ENCODE measurements around the gene PDE11A.

DNA sequence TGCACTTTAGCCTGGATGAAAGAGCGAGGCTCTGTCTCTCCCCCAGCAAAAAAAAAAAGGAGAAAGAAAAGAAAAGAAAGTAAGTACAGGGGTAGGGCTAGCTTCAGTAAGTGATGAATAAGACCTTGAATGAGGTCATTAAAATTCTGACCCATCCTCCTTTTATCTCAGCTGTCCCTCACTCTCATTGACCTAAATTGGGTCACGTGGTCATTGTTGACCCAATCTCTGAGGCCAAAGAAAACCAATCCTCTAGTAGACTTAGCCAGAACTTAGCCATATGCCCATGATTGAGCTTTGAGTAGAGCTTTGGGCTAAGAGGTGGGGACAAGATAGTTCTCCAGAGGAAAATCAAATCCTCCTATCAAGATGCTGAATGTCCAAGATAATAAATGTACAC, 149.3 kb downstream of the PDE11A start:
- TF ChIP-seq, protein P1, sequence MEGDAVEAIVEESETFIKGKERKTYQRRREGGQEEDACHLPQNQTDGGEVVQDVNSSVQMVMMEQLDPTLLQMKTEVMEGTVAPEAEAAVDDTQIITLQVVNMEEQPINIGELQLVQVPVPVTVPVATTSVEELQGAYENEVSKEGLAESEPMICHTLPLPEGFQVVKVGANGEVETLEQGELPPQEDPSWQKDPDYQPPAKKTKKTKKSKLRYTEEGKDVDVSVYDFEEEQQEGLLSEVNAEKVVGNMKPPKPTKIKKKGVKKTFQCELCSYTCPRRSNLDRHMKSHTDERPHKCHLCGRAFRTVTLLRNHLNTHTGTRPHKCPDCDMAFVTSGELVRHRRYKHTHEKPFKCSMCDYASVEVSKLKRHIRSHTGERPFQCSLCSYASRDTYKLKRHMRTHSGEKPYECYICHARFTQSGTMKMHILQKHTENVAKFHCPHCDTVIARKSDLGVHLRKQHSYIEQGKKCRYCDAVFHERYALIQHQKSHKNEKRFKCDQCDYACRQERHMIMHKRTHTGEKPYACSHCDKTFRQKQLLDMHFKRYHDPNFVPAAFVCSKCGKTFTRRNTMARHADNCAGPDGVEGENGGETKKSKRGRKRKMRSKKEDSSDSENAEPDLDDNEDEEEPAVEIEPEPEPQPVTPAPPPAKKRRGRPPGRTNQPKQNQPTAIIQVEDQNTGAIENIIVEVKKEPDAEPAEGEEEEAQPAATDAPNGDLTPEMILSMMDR (IDR thresholded peaks at IDR 0.05) = no peak
- TF ChIP-seq POLR2AphosphoS5 (IDR thresholded peaks at IDR 0.05) (no peak), POLR2A (IDR thresholded peaks at IDR 0.05) (no peak)

All from transverse colon (tissue), 4 donors.